ENCODE measurements around the gene PPP1R1A. TPM values are rescaled to one million over a fixed set of nuclear protein-coding genes. Genes with fewer than 3 reads are reported as not detected.

Gene PPP1R1A
- total and polyA plus RNA-seq, 2 donors (not counting 1 experiment from before 2014, with no cell fraction given), result not detected

DNA sequence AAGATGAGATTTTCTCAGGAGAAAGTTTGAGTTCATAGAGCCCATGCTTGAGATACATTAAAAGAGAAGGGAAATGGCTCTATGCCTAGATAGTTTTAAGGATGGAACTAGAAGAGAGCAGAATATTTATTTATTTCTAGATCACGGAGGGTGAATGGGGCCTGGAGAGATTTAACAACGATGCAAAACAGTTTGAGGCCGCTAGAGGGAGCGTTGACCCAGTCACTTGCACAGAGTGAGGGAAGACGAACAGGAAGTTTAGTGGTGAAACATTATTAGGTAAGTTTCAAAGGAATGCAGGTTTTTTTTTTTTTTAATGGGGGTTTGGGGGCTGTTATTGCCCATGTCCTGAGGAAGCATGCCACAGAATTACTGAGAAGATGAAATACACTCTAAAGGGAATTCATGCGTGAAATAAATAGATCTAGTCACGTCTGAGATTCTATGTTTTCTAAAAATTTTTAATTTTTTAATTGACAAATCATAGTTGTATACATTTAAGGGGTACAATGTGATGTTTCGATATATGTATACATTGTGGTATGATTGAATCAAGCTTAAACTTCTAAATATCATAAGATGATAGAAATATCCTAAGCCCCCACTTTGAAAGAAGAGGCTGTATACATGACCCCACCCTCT is 14.8 kb upstream of the PPP1R1A start:
- peak overlapping the region; percentile 18 for H2AFZ ChIP-seq (ENCODE audit: insufficient read depth, low read depth, low read length, poor library complexity, severe bottlenecking)
- Mint-ChIP-seq H3K27ac (no peak overlapping the region), H3K4me3 (no peak overlapping the region), H3K9me3 (ENCODE audit: insufficient read depth) (no peaks in the 10 kb centered on the region), H3K4me1 (peaks cover 2% of the 10 kb centered on the region), H3K27me3 (peaks cover 11% of the 10 kb centered on the region)
- intact Hi-C loops (cut with micrococcal nuclease), result no loop called here
- H3K4me3 ChIP-seq (ENCODE audit: control extremely low read depth in 1 of 5, extremely low read depth in 1 of 5, insufficient read depth in 1 of 5, low read depth in 2 of 5, low read length in 4 of 5), result no peak overlapping the region
- H3K4me2 ChIP-seq (replicated peaks; ENCODE audit: low read depth, low read length, poor library complexity, severe bottlenecking), result no peak overlapping the region
- H3K27me3 ChIP-seq (replicated peaks in 1 of 4; ENCODE audit: control extremely low read depth in 1 of 4, control insufficient read depth in 3 of 4, insufficient read depth in 4 of 4, low read length in 3 of 4), result peaks cover 0 to 3% (median 0%) of the 10 kb centered on the region in 4 experiments
- no peaks in the 10 kb centered on the region for H3K9me3 ChIP-seq (ENCODE audit: control extremely low read depth in 1 of 3, control insufficient read depth in 2 of 3, insufficient read depth in 1 of 3, low read length in 2 of 3)
- no peaks in the 10 kb centered on the region for H4K20me1 ChIP-seq (ENCODE audit: control insufficient read depth, insufficient read depth, low read length, poor library complexity, severe bottlenecking)
- no peaks in the 10 kb centered on the region for H3K79me2 ChIP-seq (ENCODE audit: control insufficient read depth, insufficient read depth, low read length)
- CTCF ChIA-PET, result interaction anchor here (0.7 kb wide), 1 partner anchor 56 kb away, joined by 3 read pairs; no protein-coding TSS in a partner anchor
- H3K36me3 ChIP-seq (replicated peaks in 1 of 2; ENCODE audit: control extremely low read depth in 1 of 2, control insufficient read depth in 1 of 2, extremely low read depth in 1 of 2, insufficient read depth in 2 of 2, low read length in 1 of 2), result no peaks in the 10 kb centered on the region
- TF ChIP-seq, protein P1, sequence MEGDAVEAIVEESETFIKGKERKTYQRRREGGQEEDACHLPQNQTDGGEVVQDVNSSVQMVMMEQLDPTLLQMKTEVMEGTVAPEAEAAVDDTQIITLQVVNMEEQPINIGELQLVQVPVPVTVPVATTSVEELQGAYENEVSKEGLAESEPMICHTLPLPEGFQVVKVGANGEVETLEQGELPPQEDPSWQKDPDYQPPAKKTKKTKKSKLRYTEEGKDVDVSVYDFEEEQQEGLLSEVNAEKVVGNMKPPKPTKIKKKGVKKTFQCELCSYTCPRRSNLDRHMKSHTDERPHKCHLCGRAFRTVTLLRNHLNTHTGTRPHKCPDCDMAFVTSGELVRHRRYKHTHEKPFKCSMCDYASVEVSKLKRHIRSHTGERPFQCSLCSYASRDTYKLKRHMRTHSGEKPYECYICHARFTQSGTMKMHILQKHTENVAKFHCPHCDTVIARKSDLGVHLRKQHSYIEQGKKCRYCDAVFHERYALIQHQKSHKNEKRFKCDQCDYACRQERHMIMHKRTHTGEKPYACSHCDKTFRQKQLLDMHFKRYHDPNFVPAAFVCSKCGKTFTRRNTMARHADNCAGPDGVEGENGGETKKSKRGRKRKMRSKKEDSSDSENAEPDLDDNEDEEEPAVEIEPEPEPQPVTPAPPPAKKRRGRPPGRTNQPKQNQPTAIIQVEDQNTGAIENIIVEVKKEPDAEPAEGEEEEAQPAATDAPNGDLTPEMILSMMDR (IDR thresholded peaks at IDR 0.05), result peak; percentile 83
- TF ChIP-seq EZH2 (IDR thresholded peaks at IDR 0.05; ENCODE audit: borderline replicate concordance, insufficient read depth, low read depth, low read length, poor library complexity, severe bottlenecking), result no peak
- POLR2A ChIA-PET, result no interaction called here
- peak; percentile 72 for DNase-seq
- H3K9ac ChIP-seq (ENCODE audit: low read length), result no peak overlapping the region
- 3% methylated on average over 5 of the region's 8 CpGs for WGBS (ENCODE audit: insufficient coverage)
- H3K4me1 ChIP-seq (ENCODE audit: control insufficient read depth in 2 of 2, insufficient read depth in 2 of 2, low read length in 2 of 2), result no peaks in the 10 kb centered on the region
- H3K27ac ChIP-seq (ENCODE audit: low read length in 2 of 2), result no peak overlapping the region
- ATAC-seq (ENCODE audit: low read depth), result peak; percentile 89

DNA sequence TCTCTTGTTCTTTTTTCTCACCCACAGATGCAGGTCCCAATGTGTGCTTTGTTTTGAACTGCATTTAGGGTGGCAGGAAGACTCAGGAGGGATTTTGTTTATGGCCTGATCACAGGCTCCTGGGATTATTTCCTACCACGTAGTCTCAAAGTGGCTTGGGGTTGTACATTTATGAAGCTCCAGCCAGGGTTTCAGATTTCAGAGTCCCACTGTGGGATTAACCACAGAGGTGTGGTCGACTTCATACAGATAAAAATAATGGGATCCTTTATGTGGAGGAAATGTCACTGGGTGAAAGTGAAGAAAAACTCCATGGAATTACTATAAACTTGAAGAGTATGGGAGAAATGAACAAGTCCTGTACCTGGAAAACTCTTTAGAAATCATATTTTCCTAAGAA is 14.2 kb upstream of the PPP1R1A start:
- ATAC-seq (ENCODE audit: low read depth) (no peak), DNase-seq (no peak)
- H4K20me1 ChIP-seq (ENCODE audit: control insufficient read depth, insufficient read depth, low read length, poor library complexity, severe bottlenecking), result no peaks in the 10 kb centered on the region
- no peaks in the 10 kb centered on the region for H3K36me3 ChIP-seq (replicated peaks in 1 of 2; ENCODE audit: control extremely low read depth in 1 of 2, control insufficient read depth in 1 of 2, extremely low read depth in 1 of 2, insufficient read depth in 2 of 2, low read length in 1 of 2)
- peaks cover 2% of the 10 kb centered on the region for H3K4me1 Mint-ChIP-seq
- no peak overlapping the region for H3K9ac ChIP-seq (ENCODE audit: low read length)
- ChIA-PET CTCF (interaction anchor here (1.4 to 1.5 kb wide), 2 partner anchors 10 to 40 kb away, joined by 3 to 4 read pairs; no protein-coding TSS in a partner anchor), POLR2A (no interaction called here)
- no peaks in the 10 kb centered on the region for H3K9me3 Mint-ChIP-seq (ENCODE audit: insufficient read depth)
- WGBS (ENCODE audit: insufficient coverage), result 100% methylated on average over 1 of the region's 2 CpGs
- H3K4me2 ChIP-seq (replicated peaks; ENCODE audit: low read depth, low read length, poor library complexity, severe bottlenecking), result no peak overlapping the region
- TF ChIP-seq EZH2 (IDR thresholded peaks at IDR 0.05; ENCODE audit: borderline replicate concordance, insufficient read depth, low read depth, low read length, poor library complexity, severe bottlenecking), result no peak
- TF ChIP-seq, protein P1 (IDR thresholded peaks at IDR 0.05), result no peak
- H3K27me3 Mint-ChIP-seq, result peaks cover 11% of the 10 kb centered on the region
- peak overlapping the region; percentile 18 for H2AFZ ChIP-seq (ENCODE audit: insufficient read depth, low read depth, low read length, poor library complexity, severe bottlenecking)
- intact Hi-C loops (cut with micrococcal nuclease), result no loop called here
- no peaks in the 10 kb centered on the region for H3K4me1 ChIP-seq (ENCODE audit: control insufficient read depth in 2 of 2, insufficient read depth in 2 of 2, low read length in 2 of 2)
- no peak overlapping the region for H3K27ac ChIP-seq (ENCODE audit: low read length in 2 of 2)
- H3K9me3 ChIP-seq (ENCODE audit: control extremely low read depth in 1 of 3, control insufficient read depth in 2 of 3, insufficient read depth in 1 of 3, low read length in 2 of 3), result no peaks in the 10 kb centered on the region
- H3K27me3 ChIP-seq (replicated peaks in 1 of 4; ENCODE audit: control extremely low read depth in 1 of 4, control insufficient read depth in 3 of 4, insufficient read depth in 4 of 4, low read length in 3 of 4), result peaks cover 0 to 7% (median 0%) of the 10 kb centered on the region in 4 experiments
- no peak overlapping the region for H3K4me3 ChIP-seq (ENCODE audit: control extremely low read depth in 1 of 5, extremely low read depth in 1 of 5, insufficient read depth in 1 of 5, low read depth in 2 of 5, low read length in 4 of 5)
- no peaks in the 10 kb centered on the region for H3K79me2 ChIP-seq (ENCODE audit: control insufficient read depth, insufficient read depth, low read length)
- H3K4me3 Mint-ChIP-seq, result no peak overlapping the region
- H3K27ac Mint-ChIP-seq, result no peak overlapping the region

Measured in B cell (primary cell).